GM19238 (cell line): ENCODE results near the gene WDR26.
"Not testable (repeated sequence)": the region's sequence is repeated elsewhere in the genome, so short reads cannot be mapped to it uniquely, and the experiment has no call there.

ENCODE experiments used
- DNase-seq: peaks from one replicate; pipeline ENCODE4 v3.0.0; 2011; ENCODE audit warnings: low spot score; ENCODE audit not compliant: insufficient read length

The WDR26 gene

DNA sequence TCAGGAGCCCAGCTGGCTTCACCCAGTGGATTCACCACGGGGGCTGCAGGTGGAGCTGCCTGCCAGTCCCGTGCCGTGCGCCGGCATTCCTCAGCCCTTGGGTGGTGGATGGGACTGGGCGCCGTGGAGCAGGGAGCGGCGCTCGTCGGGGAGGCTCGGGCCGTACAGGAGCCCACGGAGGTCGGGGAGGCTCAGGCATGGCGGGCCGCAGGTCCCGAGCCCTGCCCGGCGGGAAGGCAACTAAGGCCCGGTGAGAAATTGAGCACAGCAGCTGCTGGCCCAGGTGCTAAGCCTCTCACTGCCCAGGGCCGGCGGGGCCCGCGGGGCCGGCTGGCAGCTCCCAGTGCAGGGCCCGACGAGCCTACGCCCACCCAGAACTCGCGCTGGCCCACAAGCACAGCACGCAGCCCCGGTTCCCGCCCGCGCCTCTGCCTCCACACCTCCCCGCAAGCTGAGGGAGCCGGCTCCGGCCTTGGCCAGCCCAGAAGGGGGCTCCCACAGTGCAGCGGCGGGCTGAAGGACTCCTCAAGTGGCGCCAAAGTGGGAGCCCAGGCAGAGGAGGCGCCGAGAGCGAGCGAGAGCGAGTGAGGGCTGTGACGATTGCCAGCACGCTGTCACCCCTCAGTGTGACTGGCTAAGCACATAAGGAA lies 82.0 kb downstream of the WDR26 start:
- DNase-seq = not testable (repeated sequence)

DNA sequence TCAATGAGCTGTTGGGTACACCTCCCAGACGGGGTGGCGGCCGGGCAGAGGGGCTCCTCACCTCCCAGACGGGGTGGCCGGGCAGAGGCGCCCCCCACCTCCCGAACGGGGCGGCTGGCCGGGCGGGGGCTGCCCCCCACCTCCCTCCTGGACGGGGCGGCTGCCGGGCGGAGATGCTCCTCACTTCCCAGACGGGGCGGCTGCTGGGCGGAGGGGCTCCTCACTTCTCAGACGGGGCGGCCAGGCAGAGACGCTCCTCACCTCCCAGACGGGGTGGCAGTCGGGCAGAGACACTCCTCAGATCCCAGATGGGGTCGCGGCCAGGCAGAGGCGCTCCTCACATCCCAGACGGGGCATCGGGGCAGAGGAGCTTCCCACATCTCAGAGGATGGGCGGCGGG lies 84.9 kb downstream of the WDR26 start:
- not testable (repeated sequence) for DNase-seq

DNA sequence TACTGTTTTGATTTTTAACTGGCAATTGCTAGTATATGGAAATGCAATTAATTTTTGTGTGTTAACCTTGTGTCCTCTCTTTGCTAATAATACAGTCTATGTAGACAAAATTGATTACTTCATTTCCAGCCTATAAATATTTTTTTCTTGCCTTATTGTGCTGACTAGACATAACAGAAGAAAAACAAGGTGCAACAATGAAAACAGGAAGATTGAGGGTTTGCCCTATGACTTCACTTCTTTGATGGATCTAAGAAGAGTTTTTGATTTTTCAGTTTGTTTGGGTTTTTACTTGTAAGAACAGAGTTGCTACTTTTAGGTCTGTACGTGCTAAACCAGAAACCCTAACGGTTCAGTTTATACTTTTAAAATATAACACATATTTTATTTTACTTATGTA lies 86.5 kb downstream of the WDR26 start:
- no peak for DNase-seq

DNA sequence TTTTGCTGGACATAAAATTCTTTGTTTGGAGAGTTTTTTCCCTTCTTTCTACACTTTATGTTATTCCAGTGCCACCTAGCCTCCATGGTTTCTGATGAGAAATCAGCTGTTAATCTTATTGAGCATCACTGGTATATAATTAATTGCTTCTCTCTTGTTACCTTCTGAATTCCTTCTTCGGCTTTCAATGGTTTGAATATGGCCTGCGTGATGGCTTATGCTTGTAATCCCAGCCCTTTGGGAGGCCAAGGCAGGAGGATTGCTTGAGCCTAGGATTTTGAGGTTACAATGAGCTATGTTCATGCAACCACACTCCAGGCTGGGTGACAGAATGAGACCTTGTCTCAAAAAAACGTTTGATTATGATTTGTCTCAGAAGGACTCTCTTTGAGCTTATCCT lies 90.9 kb downstream of the WDR26 start:
- no peak for DNase-seq

DNA sequence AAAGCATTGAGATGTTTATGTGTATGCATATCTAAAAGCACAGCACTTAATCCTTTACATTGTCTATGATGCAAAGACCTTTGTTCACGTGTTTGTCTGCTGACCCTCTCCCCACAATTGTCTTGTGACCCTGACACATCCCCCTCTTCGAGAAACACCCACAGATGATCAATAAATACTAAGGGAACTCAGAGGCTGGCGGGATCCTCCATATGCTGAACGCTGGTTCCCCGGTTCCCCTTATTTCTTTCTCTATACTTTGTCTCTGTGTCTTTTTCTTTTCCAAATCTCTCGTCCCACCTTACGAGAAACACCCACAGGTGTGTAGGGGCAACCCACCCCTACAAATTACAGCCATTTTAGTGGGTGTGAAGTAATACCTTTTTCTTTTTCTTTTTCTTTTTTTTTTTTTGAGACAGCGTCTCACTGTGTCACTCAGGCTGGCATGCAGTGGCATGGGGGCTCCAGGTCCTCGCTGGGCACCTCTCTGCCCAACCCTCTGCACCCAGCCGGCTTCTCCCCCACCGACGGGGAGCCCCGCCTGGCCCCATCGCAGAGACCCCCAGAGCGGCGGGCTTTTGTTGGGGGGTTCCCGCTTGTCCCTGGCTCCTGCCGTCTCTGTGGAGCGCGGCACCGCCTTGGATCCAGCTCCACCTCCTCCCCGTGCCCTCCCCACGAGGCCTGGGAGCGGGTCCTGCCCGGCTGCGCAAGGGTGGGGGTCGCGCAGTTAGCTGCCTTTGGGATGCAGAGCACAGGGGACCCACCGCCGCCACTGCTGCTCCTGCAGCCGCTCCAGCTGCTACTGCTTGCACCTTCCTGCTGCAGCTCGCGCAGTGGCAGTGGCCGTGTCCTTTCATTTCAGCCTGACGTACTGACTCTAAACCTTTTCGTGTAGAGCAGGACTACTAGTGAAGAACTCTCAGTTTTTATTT lies 93.9 kb downstream of the WDR26 start:
- DNase-seq = not testable (repeated sequence)

DNA sequence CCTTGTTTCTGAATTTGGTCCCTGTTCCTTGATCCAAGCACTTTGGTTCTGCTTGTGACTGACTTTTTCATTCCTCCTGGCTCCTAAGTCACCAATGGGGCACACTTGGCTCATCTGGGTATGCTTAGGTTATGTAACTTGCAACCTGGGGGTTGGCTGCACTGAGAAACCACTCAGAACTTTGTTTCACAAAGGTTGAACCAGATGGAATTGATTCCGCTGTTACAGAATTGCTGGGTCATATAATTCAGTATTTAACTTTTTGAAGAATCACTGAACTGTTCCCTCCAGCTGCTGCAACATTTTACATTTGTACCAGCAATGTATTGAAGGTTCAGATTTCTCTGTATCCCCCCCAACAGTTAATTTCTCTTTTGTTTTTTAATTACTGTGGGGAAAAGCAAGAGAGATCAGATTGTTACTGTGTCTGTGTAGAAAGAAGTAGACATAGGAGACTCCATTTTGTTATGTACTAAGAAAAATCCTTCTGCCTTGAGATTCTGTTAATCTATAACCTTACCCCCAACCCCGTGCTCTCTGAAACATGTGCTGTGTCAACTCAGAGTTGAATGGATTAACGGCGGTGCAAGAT lies 95.1 kb downstream of the WDR26 start:
- no peak for DNase-seq

DNA sequence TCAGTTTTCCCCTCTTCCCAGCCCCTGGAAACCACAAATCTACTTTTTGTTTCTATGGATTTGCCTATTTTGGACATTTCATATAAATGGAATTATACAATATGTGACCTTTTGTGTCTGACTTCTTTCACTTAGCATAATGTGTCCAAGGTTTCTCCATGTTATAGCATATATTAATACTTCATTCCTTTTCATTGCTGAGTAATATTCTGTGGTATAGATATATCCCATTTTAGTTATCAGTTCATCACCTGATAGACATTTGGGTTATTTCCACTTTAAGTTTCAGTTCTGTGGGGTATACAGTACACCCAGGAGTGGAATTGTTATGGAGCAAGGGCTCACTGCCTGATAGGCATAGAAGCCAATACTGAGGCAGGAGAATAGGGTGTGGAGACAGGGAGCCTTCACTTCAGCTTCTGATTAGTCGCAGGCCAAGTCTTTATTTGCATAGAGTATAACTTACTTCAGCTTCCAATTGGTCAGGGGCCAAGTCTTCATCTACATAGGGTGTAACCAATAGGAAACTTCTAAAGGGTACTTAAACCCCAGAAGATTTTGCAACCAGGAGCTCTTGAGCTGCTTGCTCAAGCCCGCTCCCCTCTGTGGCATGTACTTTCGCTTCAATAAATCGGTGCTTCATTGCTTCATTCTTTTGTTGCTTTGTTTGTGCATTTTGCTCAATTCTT lies 96.3 kb downstream of the WDR26 start:
- DNase-seq = no peak
